IMR-90 (cell line): ENCODE results near the gene ZNF185.
"Not testable (repeated sequence)": the region's sequence is repeated elsewhere in the genome, so short reads cannot be mapped to it uniquely, and the experiment has no call there.

Experiments
- BHLHE40 ChIP-seq: fragments of 150-350 bp; IDR thresholded peaks from 2 replicates; pipeline ENCODE4 v1.6.1; 2016; ENCODE audit warnings: mild to moderate bottlenecking, low read depth, low read length
- CEBPB ChIP-seq: IDR thresholded peaks from 2 replicates; pipeline ENCODE4 v1.6.1; 2012; ENCODE audit warnings: low read depth, low read length, improper control_type of control experiment
- CTCF ChIP-seq: conservative IDR thresholded peaks from 2 replicates; pipeline ENCODE4 v1.5.1; 2012; ENCODE audit warnings: mild to moderate bottlenecking, low read depth, low read length, improper control_type of control experiment
- ELK1 ChIP-seq: fragments of 150-350 bp; IDR thresholded peaks from 2 replicates; pipeline ENCODE4 v1.6.1; 2016; ENCODE audit warnings: low read depth, mild to moderate bottlenecking, low read length, moderate library complexity, borderline replicate concordance
- FOS ChIP-seq: fragments of 150-350 bp; IDR thresholded peaks from 2 replicates; pipeline ENCODE4 v1.6.1; 2016; ENCODE audit warnings: low read depth, low read length
- MAFK ChIP-seq: IDR thresholded peaks from 2 replicates; pipeline ENCODE4 v1.6.1; 2012; ENCODE audit warnings: low read depth, low read length, improper control_type of control experiment
- MXI1 ChIP-seq: IDR thresholded peaks from 2 replicates; pipeline ENCODE4 v1.6.1; 2012; ENCODE audit warnings: low read depth, mild to moderate bottlenecking, low read length, moderate library complexity, borderline replicate concordance
- POLR2A ChIP-seq: IDR thresholded peaks from 2 replicates; pipeline ENCODE4 v1.6.1; 2012; ENCODE audit warnings: mild to moderate bottlenecking, low read depth, low read length
- RAD21 ChIP-seq: IDR thresholded peaks from 2 replicates; pipeline ENCODE4 v1.6.1; 2012; ENCODE audit warnings: low read length, improper control_type of control experiment
- RCOR1 ChIP-seq: IDR thresholded peaks from 2 replicates; pipeline ENCODE4 v1.6.1; 2012; ENCODE audit warnings: mild to moderate bottlenecking, low read length, improper control_type of control experiment; ENCODE audit not compliant: insufficient replicate concordance
- RFX5 ChIP-seq: IDR thresholded peaks from 2 replicates; pipeline ENCODE4 v1.8.0; 2012; ENCODE audit warnings: low read depth, mild to moderate bottlenecking, low read length, moderate library complexity
- SMC3 ChIP-seq: fragments of 150-350 bp; IDR thresholded peaks from 2 replicates; pipeline ENCODE4 v1.6.1; 2016; ENCODE audit warnings: low read depth, mild to moderate bottlenecking, antibody characterized with exemption, low read length, moderate library complexity
- USF2 ChIP-seq: fragments of 150-350 bp; IDR thresholded peaks from 2 replicates; pipeline ENCODE4 v1.6.1; 2017; ENCODE audit warnings: mild to moderate bottlenecking, antibody characterized with exemption, low read length, low read depth

- TF ChIP-seq POLR2A, CTCF, RCOR1, RAD21, CEBPB, BHLHE40, MXI1, SMC3, RFX5, ELK1, FOS, MAFK, USF2: not testable (repeated sequence)
Observed at GRCh38 chrX:152910018-152910417, 12.2 kb downstream of the ZNF185 start.
